ENCODE results near the gene DFFA. TPM values are rescaled to one million over a fixed set of nuclear protein-coding genes. Genes with fewer than 3 reads are reported as not detected.

The DFFA gene
- total and polyA plus RNA-seq, 2 of the 4 experiments (the other 2 are of a cell fraction) = 28.1 to 62.6 TPM

DNA sequence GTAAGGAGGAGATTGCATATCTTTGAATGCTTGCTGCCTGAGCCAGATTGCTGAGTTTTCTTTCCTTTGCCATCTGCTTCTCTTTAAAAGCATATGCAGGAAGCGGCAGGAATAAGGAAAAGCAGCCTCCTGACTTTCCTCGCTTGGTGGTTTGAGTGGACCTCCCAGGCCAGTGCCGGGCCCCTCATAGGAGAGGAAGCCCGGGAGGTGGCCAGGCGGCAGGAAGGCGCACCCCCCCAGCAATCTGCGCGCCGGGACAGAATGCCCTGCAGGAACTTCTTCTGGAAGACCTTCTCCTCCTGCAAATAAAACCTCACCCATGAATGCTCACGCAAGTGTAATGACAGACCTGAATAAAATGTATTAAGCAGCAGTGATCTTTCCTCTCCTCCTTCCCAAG is 21.0 kb downstream of the DFFA start:
- no peak overlapping the region; the same call in 1 of the 2 replicates for H3K23ac ChIP-seq (ENCODE audit: low read depth, low read length)
- H3K36me3 ChIP-seq (ENCODE audit: control insufficient read depth, insufficient read depth, low read length) = no peaks in the 10 kb centered on the region
- H4K20me1 ChIP-seq (ENCODE audit: insufficient read depth, low read length) = no peaks in the 10 kb centered on the region
- H3K18ac ChIP-seq (ENCODE audit: low read depth, low read length) = no peak overlapping the region
- H3K56ac ChIP-seq (ENCODE audit: extremely low read depth, insufficient read depth, low read length) = no peak overlapping the region
- H3K4me2 ChIP-seq (ENCODE audit: low read depth, low read length) = peak overlapping the region; percentile 65
- H2BK15ac ChIP-seq (ENCODE audit: low read depth, low read length) = no peak overlapping the region
- H3K4me3 ChIP-seq (ENCODE audit: insufficient read depth, low read depth, low read length) = peak overlapping the region; percentile 14; the same call in 1 of the 2 replicates
- peak; percentile 73 for ATAC-seq (ENCODE audit: low read depth)
- no peak overlapping the region for H3K27ac ChIP-seq (ENCODE audit: insufficient read depth, low read length)
- dilution Hi-C loops (cut with HindIII; ENCODE audit: low sequenced_read_pairs, unreplicated experiment) (no loop called here), intact Hi-C loops (cut with micrococcal nuclease) (no loop called here), in situ Hi-C loops (cut with MboI; ENCODE audit: low sequenced_read_pairs) (no loop called here)
- TF ChIP-seq MXI1 (IDR thresholded peaks at IDR 0.05; ENCODE audit: borderline replicate concordance, low read depth, low read length) (no peak), MAFK (IDR thresholded peaks at IDR 0.05; ENCODE audit: low read depth, low read length) (no peak), NFE2L2 (IDR thresholded peaks at IDR 0.05; ENCODE audit: low read depth, low read length) (no peak), POLR2A (IDR thresholded peaks at IDR 0.05; ENCODE audit: low read depth, low read length) (no peak), RFX5 (IDR thresholded peaks at IDR 0.05; ENCODE audit: low read depth, low read length) (no peak), CHD1 (IDR thresholded peaks at IDR 0.05; ENCODE audit: low read depth, low read length) (no peak), CTCF (conservative IDR thresholded peaks at IDR 0.05; ENCODE audit: low read depth, low read length) (no peak), FOS (IDR thresholded peaks at IDR 0.05; ENCODE audit: low read depth, low read length) (no peak), RAD21 (IDR thresholded peaks at IDR 0.05; ENCODE audit: low read length) (no peak), RCOR1 (IDR thresholded peaks at IDR 0.05; ENCODE audit: insufficient replicate concordance, low read length) (no peak), ELK1 (IDR thresholded peaks at IDR 0.05; ENCODE audit: borderline replicate concordance, low read depth, low read length) (no peak), MAZ (IDR thresholded peaks at IDR 0.05; ENCODE audit: borderline replicate concordance, low read depth, low read length) (no peak), BHLHE40 (IDR thresholded peaks at IDR 0.05; ENCODE audit: low read depth, low read length) (no peak), CEBPB (IDR thresholded peaks at IDR 0.05; ENCODE audit: low read depth, low read length) (no peak)
- TF ChIP-seq, protein P1, sequence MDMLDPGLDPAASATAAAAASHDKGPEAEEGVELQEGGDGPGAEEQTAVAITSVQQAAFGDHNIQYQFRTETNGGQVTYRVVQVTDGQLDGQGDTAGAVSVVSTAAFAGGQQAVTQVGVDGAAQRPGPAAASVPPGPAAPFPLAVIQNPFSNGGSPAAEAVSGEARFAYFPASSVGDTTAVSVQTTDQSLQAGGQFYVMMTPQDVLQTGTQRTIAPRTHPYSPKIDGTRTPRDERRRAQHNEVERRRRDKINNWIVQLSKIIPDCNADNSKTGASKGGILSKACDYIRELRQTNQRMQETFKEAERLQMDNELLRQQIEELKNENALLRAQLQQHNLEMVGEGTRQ (IDR thresholded peaks at IDR 0.05; ENCODE audit: low read depth, low read length) = no peak
- no peak overlapping the region for H2BK120ac ChIP-seq (ENCODE audit: low read depth, low read length)
- no peak overlapping the region for H4K8ac ChIP-seq (ENCODE audit: low read depth in 2 of 2, low read length in 2 of 2)
- H2AK5ac ChIP-seq (ENCODE audit: low read depth, low read length) = no peak overlapping the region
- H3K4ac ChIP-seq (ENCODE audit: low read depth, low read length) = no peak overlapping the region
- no peaks in the 10 kb centered on the region; a peak in 1 of 4 replicates for H3K79me1 ChIP-seq (ENCODE audit: low read depth in 1 of 2, low read length in 2 of 2)
- no peak overlapping the region for H2BK5ac ChIP-seq (ENCODE audit: low read depth, low read length, poor library complexity, severe bottlenecking)
- no peak overlapping the region for H4K91ac ChIP-seq (ENCODE audit: insufficient read depth, low read depth, low read length)
- ChIA-PET POLR2A (ENCODE audit: unreplicated experiment) (no interaction called here), CTCF (interaction anchor here (0.6 to 0.7 kb wide), 2 partner anchors 15 to 53 kb away, joined by 3 to 4 read pairs; no protein-coding TSS in a partner anchor)
- H3K4me1 ChIP-seq (ENCODE audit: control insufficient read depth, insufficient read depth, low read length) = peaks cover 2% of the 10 kb centered on the region; the same call in 1 of the 2 replicates
- peak overlapping the region; percentile 80 for H2AFZ ChIP-seq (replicated peaks; ENCODE audit: low read length, poor library complexity)
- H4K5ac ChIP-seq (ENCODE audit: low read depth, low read length) = no peak overlapping the region
- peak; percentile 44 for DNase-seq
- H2AK9ac ChIP-seq (replicated peaks; ENCODE audit: low read depth, low read length, poor library complexity) = no peak overlapping the region
- WGBS, 2 experiments (ENCODE audit: extremely low coverage in 2 of 2, insufficient read length in 1 of 2) = no CpG with 5 or more reads among the region's 10 CpGs
- H3K27me3 ChIP-seq (ENCODE audit: control insufficient read depth, insufficient read depth, low read length) = no peaks in the 10 kb centered on the region
- no peak overlapping the region; the same call in 1 of the 2 replicates for H3K14ac ChIP-seq (replicated peaks; ENCODE audit: low read depth, low read length)
- no TSS peak for BruUV-seq (replicated peaks)
- H3K9me3 ChIP-seq (ENCODE audit: control insufficient read depth, insufficient read depth, low read length) = no peaks in the 10 kb centered on the region
- no peak overlapping the region for H3K9ac ChIP-seq (ENCODE audit: low read depth, low read length)
- H3K9me1 ChIP-seq (ENCODE audit: insufficient read depth, low read length) = 0 out of 2 replicates have a peak, but pooled peaks cover 3% of the 10 kb centered on the region
- H2BK20ac ChIP-seq (ENCODE audit: low read depth, low read length) = no peak overlapping the region
